ENCODE measurements around the gene PI3. TPM values are rescaled to one million over a fixed set of nuclear protein-coding genes. Genes with fewer than 3 reads are reported as not detected.
"Not testable (repeated sequence)": the region's sequence is repeated elsewhere in the genome, so short reads cannot be mapped to it uniquely, and the experiment has no call there.

Gene PI3
- total RNA-seq (not detected), polyA plus RNA-seq (ENCODE audit: insufficient read depth in 1 of 8, insufficient read length in 8 of 8, low replicate concordance in 1 of 8) (under 1 TPM in 3 of 8 donors, not detected in 5; 0.44 to 0.82 (median 0.71) TPM)
- long read RNA-seq, donor 1, result 0 reads
- long read RNA-seq, donor 2, result 0 reads
- long read RNA-seq, donor 3, result 0 reads
- long read RNA-seq, donor 4, result 0 reads
- long read RNA-seq, donor 5, result 0 reads
- long read RNA-seq, donor 6, result 0 reads
- long read RNA-seq, donor 7, result 0 reads
- long read RNA-seq, donor 8, result 0 reads
- long read RNA-seq, donor 9, result 0 reads
- long read RNA-seq, donor 10, result 0 reads
- long read RNA-seq, donor 11, result 0 reads

- WGBS (ENCODE audit: insufficient coverage), result 60% methylated on average over 5 of the region's 8 CpGs
- H3K36me3 ChIP-seq (ENCODE audit: control insufficient read depth, insufficient read depth, low read length), result no peaks in the 10 kb centered on the region
- no peak for DNase-seq
- H3K4me1 ChIP-seq (ENCODE audit: control insufficient read depth, insufficient read depth, low read length), result no peaks in the 10 kb centered on the region
- H3K27me3 ChIP-seq (ENCODE audit: control insufficient read depth, insufficient read depth, low read length), result no peaks in the 10 kb centered on the region
- H3K9me3 ChIP-seq (replicated peaks; ENCODE audit: control insufficient read depth, low read depth, low read length), result no peaks in the 10 kb centered on the region
- H3K27ac ChIP-seq (ENCODE audit: low read length), result no peak within 1 kb of the TSS
- no peak within 1 kb of the TSS for H3K4me3 ChIP-seq (ENCODE audit: low read length)
These were observed at the start of gene PI3 for GRCh38 chr20:45174434-45175364. TSS of gene PI3 (plus strand) at chr20:45174902. CDS start at chr20:45174923, 21 bp downstream.

GRCh38 chr20:45128099-45128498 is 46.6 kb upstream of the PI3 start:
- Histone ChIP-seq H3K9me3 (replicated peaks; ENCODE audit: control insufficient read depth, low read depth, low read length) (no peaks in the 10 kb centered on the region), H3K27me3 (ENCODE audit: control insufficient read depth, insufficient read depth, low read length) (peaks cover 8% of the 10 kb centered on the region), H3K4me1 (ENCODE audit: control insufficient read depth, insufficient read depth, low read length) (no peaks in the 10 kb centered on the region), H3K36me3 (ENCODE audit: control insufficient read depth, insufficient read depth, low read length) (no peaks in the 10 kb centered on the region), H3K4me3 (ENCODE audit: low read length) (no peak overlapping the region), H3K27ac (ENCODE audit: low read length) (no peak overlapping the region)
- 80% methylated on average over 1 of the region's 2 CpGs for WGBS (ENCODE audit: insufficient coverage)
- no peak for DNase-seq

- no peaks in the 10 kb centered on the region for H3K36me3 ChIP-seq (ENCODE audit: control insufficient read depth, insufficient read depth, low read length)
- H3K4me3 ChIP-seq (ENCODE audit: low read length), result no peak overlapping the region
- H3K27ac ChIP-seq (ENCODE audit: low read length), result no peak overlapping the region
- H3K27me3 ChIP-seq (ENCODE audit: control insufficient read depth, insufficient read depth, low read length), result peaks cover 11% of the 10 kb centered on the region
- 76% methylated on average over 1 of the region's 2 CpGs for WGBS (ENCODE audit: insufficient coverage)
- no peaks in the 10 kb centered on the region for H3K9me3 ChIP-seq (replicated peaks; ENCODE audit: control insufficient read depth, low read depth, low read length)
- no peaks in the 10 kb centered on the region for H3K4me1 ChIP-seq (ENCODE audit: control insufficient read depth, insufficient read depth, low read length)
- no peak for DNase-seq
These were observed 37.8 kb upstream of the PI3 start for GRCh38 chr20:45136911-45137310.

- Histone ChIP-seq H3K36me3 (ENCODE audit: control insufficient read depth, insufficient read depth, low read length) (no peaks in the 10 kb centered on the region), H3K4me1 (ENCODE audit: control insufficient read depth, insufficient read depth, low read length) (no peaks in the 10 kb centered on the region), H3K4me3 (ENCODE audit: low read length) (no peak overlapping the region), H3K27me3 (ENCODE audit: control insufficient read depth, insufficient read depth, low read length) (peaks cover 11% of the 10 kb centered on the region), H3K9me3 (replicated peaks; ENCODE audit: control insufficient read depth, low read depth, low read length) (no peaks in the 10 kb centered on the region), H3K27ac (ENCODE audit: low read length) (no peak overlapping the region)
- no peak for DNase-seq
- WGBS (ENCODE audit: insufficient coverage), result 22% methylated on average over 12 of the region's 20 CpGs
These were observed 36.0 kb upstream of the PI3 start for GRCh38 chr20:45138561-45139300.

GRCh38 chr20:45139733-45140375 is 34.8 kb upstream of the PI3 start:
- H3K27me3 ChIP-seq (ENCODE audit: control insufficient read depth, insufficient read depth, low read length), result peaks cover 11% of the 10 kb centered on the region
- 88% methylated on average over 3 of the region's 5 CpGs for WGBS (ENCODE audit: insufficient coverage)
- H3K9me3 ChIP-seq (replicated peaks; ENCODE audit: control insufficient read depth, low read depth, low read length); H3K36me3 ChIP-seq (ENCODE audit: control insufficient read depth, insufficient read depth, low read length); DNase-seq; H3K4me1 ChIP-seq (ENCODE audit: control insufficient read depth, insufficient read depth, low read length); H3K4me3 ChIP-seq (ENCODE audit: low read length); H3K27ac ChIP-seq (ENCODE audit: low read length): not testable (repeated sequence)

GRCh38 chr20:45140836-45141235 is 33.9 kb upstream of the PI3 start:
- Histone ChIP-seq H3K4me3 (ENCODE audit: low read length) (no peak overlapping the region), H3K27me3 (ENCODE audit: control insufficient read depth, insufficient read depth, low read length) (peaks cover 3% of the 10 kb centered on the region), H3K27ac (ENCODE audit: low read length) (no peak overlapping the region), H3K4me1 (ENCODE audit: control insufficient read depth, insufficient read depth, low read length) (no peaks in the 10 kb centered on the region), H3K9me3 (replicated peaks; ENCODE audit: control insufficient read depth, low read depth, low read length) (no peaks in the 10 kb centered on the region), H3K36me3 (ENCODE audit: control insufficient read depth, insufficient read depth, low read length) (no peaks in the 10 kb centered on the region)
- WGBS (ENCODE audit: insufficient coverage), result no CpG with 5 or more reads among the region's 4 CpGs
- DNase-seq, result no peak

GRCh38 chr20:45149062-45149461 is 25.6 kb upstream of the PI3 start:
- Histone ChIP-seq H3K27ac (ENCODE audit: low read length) (no peak overlapping the region), H3K9me3 (replicated peaks; ENCODE audit: control insufficient read depth, low read depth, low read length) (no peaks in the 10 kb centered on the region), H3K27me3 (ENCODE audit: control insufficient read depth, insufficient read depth, low read length) (no peaks in the 10 kb centered on the region), H3K4me1 (ENCODE audit: control insufficient read depth, insufficient read depth, low read length) (no peaks in the 10 kb centered on the region), H3K4me3 (ENCODE audit: low read length) (no peak overlapping the region), H3K36me3 (ENCODE audit: control insufficient read depth, insufficient read depth, low read length) (no peaks in the 10 kb centered on the region)
- no peak for DNase-seq
- WGBS (ENCODE audit: insufficient coverage), result no CpG with 5 or more reads among the region's 3 CpGs

GRCh38 chr20:45152405-45152804 is 22.3 kb upstream of the PI3 start:
- Histone ChIP-seq H3K27ac (ENCODE audit: low read length) (no peak overlapping the region), H3K4me3 (ENCODE audit: low read length) (no peak overlapping the region), H3K9me3 (replicated peaks; ENCODE audit: control insufficient read depth, low read depth, low read length) (no peaks in the 10 kb centered on the region), H3K36me3 (ENCODE audit: control insufficient read depth, insufficient read depth, low read length) (no peaks in the 10 kb centered on the region), H3K4me1 (ENCODE audit: control insufficient read depth, insufficient read depth, low read length) (no peaks in the 10 kb centered on the region), H3K27me3 (ENCODE audit: control insufficient read depth, insufficient read depth, low read length) (no peaks in the 10 kb centered on the region)
- no peak for DNase-seq
- no CpG with 5 or more reads among the region's 2 CpGs for WGBS (ENCODE audit: insufficient coverage)

GRCh38 chr20:45153147-45153546 is 21.6 kb upstream of the PI3 start:
- DNase-seq, result no peak
- no peak overlapping the region for H3K4me3 ChIP-seq (ENCODE audit: low read length)
- no peaks in the 10 kb centered on the region for H3K27me3 ChIP-seq (ENCODE audit: control insufficient read depth, insufficient read depth, low read length)
- no peaks in the 10 kb centered on the region for H3K36me3 ChIP-seq (ENCODE audit: control insufficient read depth, insufficient read depth, low read length)
- no CpG with 5 or more reads among the region's 3 CpGs for WGBS (ENCODE audit: insufficient coverage)
- H3K27ac ChIP-seq (ENCODE audit: low read length), result no peak overlapping the region
- no peaks in the 10 kb centered on the region for H3K4me1 ChIP-seq (ENCODE audit: control insufficient read depth, insufficient read depth, low read length)
- no peaks in the 10 kb centered on the region for H3K9me3 ChIP-seq (replicated peaks; ENCODE audit: control insufficient read depth, low read depth, low read length)

All from muscle of leg (tissue), 16 donors.